HG02970 (cell line): ENCODE data around the gene ETFDH.
"Not testable (repeated sequence)": the region's sequence is repeated elsewhere in the genome, so short reads cannot be mapped to it uniquely, and the experiment has no call there.

Experiments used
- ATAC-seq: cut with Tn5 transposase; IDR thresholded peaks from one replicate; pipeline ENCODE4 v1.9.1; 2021; ENCODE audit warnings: mild to moderate bottlenecking, moderate library complexity, moderate number of reproducible peaks; ENCODE audit not compliant: unreplicated experiment, low FRiP score

Gene ETFDH

GRCh38 chr4:158750379-158750778 lies 78.3 kb downstream of the ETFDH start:
- no peak for ATAC-seq

DNA sequence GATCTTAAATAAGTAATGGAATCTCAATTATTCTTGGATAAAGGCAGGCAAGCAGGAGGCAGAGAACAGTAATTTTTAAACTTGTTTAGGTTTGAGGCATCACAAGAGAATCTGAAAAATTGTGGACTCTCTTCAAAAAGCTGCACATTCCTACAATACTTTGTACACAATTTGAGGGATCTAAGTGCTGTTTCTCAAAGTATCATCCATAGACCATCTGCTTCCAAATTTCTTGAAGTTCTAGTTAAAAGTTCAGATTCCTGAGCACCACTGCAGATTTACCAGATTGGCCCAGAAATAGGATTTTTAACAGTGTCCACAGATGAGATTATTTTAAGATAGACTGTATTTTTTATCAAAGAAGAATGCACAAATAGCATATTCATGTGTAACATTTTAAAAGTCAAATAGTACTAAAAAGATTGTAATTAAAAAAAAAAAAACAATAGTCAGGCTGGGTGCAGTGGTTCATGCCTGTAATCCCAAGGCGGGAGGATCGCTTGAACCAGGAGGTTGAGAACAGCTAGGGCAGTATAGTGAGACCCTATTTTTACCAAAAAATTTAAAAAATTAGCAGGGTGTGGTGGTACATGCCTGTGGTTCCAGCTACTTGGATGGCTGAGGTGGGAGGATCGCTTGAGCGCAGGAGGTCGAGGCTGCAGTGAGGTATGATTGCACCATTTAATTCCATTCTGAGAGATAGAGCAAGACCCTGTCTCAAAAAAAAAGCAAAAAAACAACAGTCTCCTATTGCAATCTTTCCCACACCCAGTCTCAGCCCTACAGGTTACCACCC lies 82.5 kb downstream of the ETFDH start:
- ATAC-seq: no peak

DNA sequence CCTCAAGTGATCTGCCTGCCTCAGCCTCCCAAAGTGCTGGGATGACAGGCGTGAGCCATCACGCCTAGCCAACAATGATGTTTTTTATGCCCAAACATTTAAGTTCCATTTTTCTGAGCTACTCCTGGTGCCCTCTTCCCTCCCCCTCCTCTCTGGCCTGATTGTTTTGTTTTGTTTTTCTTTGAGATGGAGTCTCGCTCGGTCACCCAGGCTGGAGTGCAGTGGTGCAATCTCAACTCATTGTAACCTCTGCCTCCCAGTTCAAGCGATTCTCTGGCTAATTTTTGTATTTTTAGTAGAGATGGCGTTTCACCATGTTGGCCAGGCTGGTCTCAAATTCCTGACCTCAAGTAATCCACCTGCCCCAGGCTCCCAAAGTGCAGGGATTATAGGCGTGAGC lies 83.7 kb downstream of the ETFDH start:
- ATAC-seq: not testable (repeated sequence)

DNA sequence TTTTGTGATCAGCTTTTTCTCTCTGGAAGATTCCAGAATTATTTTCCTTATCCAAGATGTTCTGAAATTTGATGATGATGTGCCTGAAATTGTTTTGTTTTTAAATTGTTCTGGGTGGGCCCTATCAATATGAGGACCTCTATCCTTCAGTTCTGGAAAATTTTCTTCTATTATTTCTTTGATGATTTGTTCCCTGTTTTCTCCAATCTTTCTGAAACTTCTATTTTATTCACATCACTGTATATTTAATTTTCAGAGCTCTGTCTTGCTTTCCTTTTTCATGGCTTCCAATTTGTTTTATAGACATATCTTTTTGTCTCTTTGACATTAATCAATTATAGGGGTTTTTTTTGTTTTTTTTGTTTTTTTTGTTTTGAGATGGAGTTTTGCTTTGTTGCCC lies 84.5 kb downstream of the ETFDH start:
- no peak for ATAC-seq

GRCh38 chr4:158758142-158758541 lies 86.0 kb downstream of the ETFDH start:
- no peak for ATAC-seq

DNA sequence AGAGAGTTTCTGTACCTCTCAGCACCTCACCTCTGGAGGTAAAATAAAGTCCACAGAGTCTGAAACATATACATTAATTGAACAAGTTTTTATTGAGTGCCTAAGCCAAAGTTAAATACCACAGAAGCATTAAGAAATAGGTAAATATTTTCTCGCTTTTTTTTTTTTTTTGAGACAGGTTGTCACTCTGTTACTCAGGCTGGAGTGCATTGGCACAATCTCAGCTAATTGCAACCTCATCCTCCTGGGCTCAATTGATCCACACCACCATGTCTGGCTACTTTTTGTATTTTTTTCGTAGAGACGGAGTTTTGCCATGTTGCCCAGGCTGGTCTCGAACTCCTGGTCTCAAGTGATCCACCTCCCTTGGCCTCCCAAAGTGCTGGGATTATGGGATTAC lies 86.6 kb downstream of the ETFDH start:
- no peak for ATAC-seq
